GM23338 (cell line): Measurements from ENCODE around the gene TAP1. TPM values are rescaled to one million over a fixed set of nuclear protein-coding genes. Genes with fewer than 3 reads are reported as not detected.

Source experiments
- ATAC-seq: fragments of 200-7000 bp; cut with Tn5 transposase; 3 replicates; pipeline ENCODE4 v1.9.1; 2020
- DNase-seq: peaks from one replicate; pipeline ENCODE4 v3.0.0-alpha.2; 2015; ENCODE audit warnings: low spot score
- H2AFZ ChIP-seq: fragments of 200-600 bp; sonication (generic); 2 replicates; pipeline ENCODE4 v1.8.0; 2016; ENCODE audit warnings: antibody characterized with exemption, mild to moderate bottlenecking, moderate library complexity
- H3F3A ChIP-seq: fragments of 200-600 bp; sonication (generic); replicated peaks from 2 replicates; pipeline ENCODE4 v1.8.0; 2017; ENCODE audit warnings: antibody characterized with exemption, mixed run types, low read depth
- H3K27ac ChIP-seq: fragments of 200-600 bp; sonication (generic); 2 replicates; pipeline ENCODE4 v1.6.1; 2016; ENCODE audit warnings: low read depth
- H3K27me3 ChIP-seq: fragments of 200-600 bp; sonication (generic); 2 replicates; pipeline ENCODE4 v1.8.0; 2016; ENCODE audit warnings: mild to moderate bottlenecking, mixed run types, moderate library complexity; ENCODE audit not compliant: insufficient read depth
- H3K36me3 ChIP-seq: fragments of 200-600 bp; sonication (generic); 2 replicates; pipeline ENCODE4 v1.8.0; 2016; ENCODE audit warnings: mild to moderate bottlenecking; ENCODE audit not compliant: insufficient read depth
- H3K4me1 ChIP-seq: fragments of 200-600 bp; sonication (generic); 2 replicates; pipeline ENCODE4 v1.8.0; 2016; ENCODE audit warnings: mild to moderate bottlenecking, moderate library complexity; ENCODE audit not compliant: insufficient read depth
- H3K4me2 ChIP-seq: fragments of 200-600 bp; sonication (generic); 2 replicates; pipeline ENCODE4 v1.7.1; 2017; ENCODE audit warnings: mixed run types
- H3K4me3 ChIP-seq: fragments of 200-600 bp; sonication (generic); 2 replicates; pipeline ENCODE4 v1.6.1; 2016; ENCODE audit warnings: mixed run types
- H3K79me2 ChIP-seq: fragments of 200-600 bp; sonication (generic); replicated peaks from 2 replicates; pipeline ENCODE4 v1.8.0; 2017; ENCODE audit warnings: mild to moderate bottlenecking; ENCODE audit not compliant: insufficient read depth
- H3K9me2 ChIP-seq: fragments of 200-600 bp; sonication (generic); 2 replicates; pipeline ENCODE4 v1.8.0; 2017; ENCODE audit not compliant: insufficient read depth
- H4K20me1 ChIP-seq: fragments of 200-600 bp; sonication (generic); replicated peaks from 2 replicates; pipeline ENCODE4 v1.8.0; 2017; ENCODE audit warnings: mild to moderate bottlenecking; ENCODE audit not compliant: insufficient read depth
- H3K27ac Mint-ChIP-seq: 2 replicates; pipeline ENCODE4 v1.8.0; 2020; ENCODE audit warnings: inconsistent platforms, mild to moderate bottlenecking, moderate library complexity, mixed read lengths
- H3K27me3 Mint-ChIP-seq: 3 replicates; pipeline ENCODE4 v1.8.0; 2022; ENCODE audit warnings: low read depth, mild to moderate bottlenecking, moderate library complexity, mixed read lengths, inconsistent platforms; ENCODE audit not compliant: insufficient read depth, poor library complexity
- H3K36me3 Mint-ChIP-seq: 3 replicates; pipeline ENCODE4 v1.8.0; 2021; ENCODE audit warnings: low read depth, mild to moderate bottlenecking, inconsistent platforms, moderate library complexity, mixed read lengths
- H3K4me1 Mint-ChIP-seq: 3 replicates; pipeline ENCODE4 v1.8.0; 2020; ENCODE audit warnings: mild to moderate bottlenecking, inconsistent platforms, mixed read lengths
- H3K4me3 Mint-ChIP-seq: 3 replicates; pipeline ENCODE4 v1.8.0; 2021; ENCODE audit warnings: moderate library complexity, mild to moderate bottlenecking, inconsistent platforms, mixed read lengths
- H3K9me3 Mint-ChIP-seq: 3 replicates; pipeline ENCODE4 v1.8.0; 2020; ENCODE audit warnings: moderate library complexity, mild to moderate bottlenecking, inconsistent platforms, mixed read lengths
- CREB1 ChIP-seq: fragments of 250-450 bp; sonication (Bioruptor Pico); IDR thresholded peaks from 2 replicates; pipeline ENCODE4 v1.5.0; 2020; ENCODE audit warnings: low read depth, mild to moderate bottlenecking, moderate library complexity
- CTCF ChIP-seq, 2 experiments: fragments of 200-600 bp in 1 of 2; sonication (generic) in 1 of 2; conservative IDR thresholded peaks; 2 replicates each; pipeline versions ENCODE4 v1.5.1 to v1.6.1; 2016 to 2017; ENCODE audit warnings: antibody characterized with exemption in 2 of 2, low read depth in 2 of 2, mild to moderate bottlenecking in 2 of 2, moderate library complexity in 1 of 2
- EZH2 ChIP-seq: fragments of 200-600 bp; sonication (generic); IDR thresholded peaks from one replicate; pipeline ENCODE4 v1.8.0; 2017; ENCODE audit warnings: antibody characterized with exemption, mild to moderate bottlenecking, low read depth; ENCODE audit not compliant: unreplicated experiment
- EZH2phosphoT487 ChIP-seq: fragments of 200-600 bp; sonication (generic); IDR thresholded peaks from one replicate; pipeline ENCODE4 v1.8.1; 2018; ENCODE audit warnings: antibody characterized with exemption; ENCODE audit not compliant: unreplicated experiment
- JUNB ChIP-seq: IDR thresholded peaks from one replicate; pipeline ENCODE4 v1.6.1; 2016; ENCODE audit warnings: antibody characterized with exemption; ENCODE audit not compliant: unreplicated experiment
- NANOG ChIP-seq: IDR thresholded peaks from 2 replicates; pipeline ENCODE4 v1.6.1; 2016; ENCODE audit warnings: antibody characterized with exemption, borderline replicate concordance
- POLR2AphosphoS5 ChIP-seq: IDR thresholded peaks from 2 replicates; pipeline ENCODE4 v1.6.1; 2016; ENCODE audit warnings: antibody characterized with exemption, low read depth
- REST ChIP-seq: IDR thresholded peaks from one replicate; pipeline ENCODE4 v1.6.1; 2018; ENCODE audit warnings: antibody characterized with exemption; ENCODE audit not compliant: unreplicated experiment
- STAT1 ChIP-seq: IDR thresholded peaks from one replicate; pipeline ENCODE4 v1.6.1; 2016; ENCODE audit warnings: antibody characterized with exemption; ENCODE audit not compliant: unreplicated experiment
- ZNF114 ChIP-seq: fragments of 250-450 bp; sonication (Bioruptor Pico); IDR thresholded peaks from 2 replicates; pipeline ENCODE4 v1.5.0; 2020; ENCODE audit warnings: mild to moderate bottlenecking, moderate library complexity
- ZNF331 ChIP-seq: fragments of 250-450 bp; sonication (Bioruptor Pico); IDR thresholded peaks from 2 replicates; pipeline ENCODE4 v1.5.0; 2020; ENCODE audit warnings: low read depth, mild to moderate bottlenecking, moderate library complexity
- ZNF462 ChIP-seq: fragments of 250-450 bp; sonication (Bioruptor Pico); IDR thresholded peaks from 2 replicates; pipeline ENCODE4 v1.5.0; 2020; ENCODE audit warnings: mild to moderate bottlenecking, moderate library complexity
- polyA plus RNA-seq: library from polyadenylated mRNA; unstranded; fragments of >200 nt; fragmentation: Nextera tagmentation; extraction: Ambion mirVana; gene quantifications from 2 replicates; pipeline ENCODE4 v1.2.1, GENCODE V29; 2016
- total RNA-seq: library from RNA; depleted of rRNA; stranded (reverse); fragments of >200 nt; shearing (Covaris generic); gene quantifications from 2 replicates; pipeline ENCODE4 v1.2.3, GENCODE V29; 2014
- TF ChIP-seq, protein P1 (sequence below): IDR thresholded peaks from 2 replicates; pipeline ENCODE4 v1.6.1; 2016; ENCODE audit warnings: antibody characterized with exemption

Gene TAP1
- total and polyA plus RNA-seq, 2 experiments from 2014 or later, result 13.8 to 22.0 TPM

- Histone ChIP-seq H3K36me3 (no peaks in the 10 kb centered on the region), H3K9me2 (no peaks in the 10 kb centered on the region), H3K4me2 (no peak overlapping the region), H3K4me3 (no peak overlapping the region), H3K27ac (no peak overlapping the region), H3F3A (no peaks in the 10 kb centered on the region), H2AFZ (no peak overlapping the region), H4K20me1 (no peaks in the 10 kb centered on the region), H3K4me1 (no peaks in the 10 kb centered on the region), H3K79me2 (no peaks in the 10 kb centered on the region), H3K27me3 (no peaks in the 10 kb centered on the region)
- Mint-ChIP-seq H3K27me3 (peaks cover 4% of the 10 kb centered on the region), H3K9me3 (no peaks in the 10 kb centered on the region), H3K27ac (no peak overlapping the region), H3K4me3 (no peak overlapping the region), H3K4me1 (0 out of 3 replicates have a peak, but pooled peaks cover 3% of the 10 kb centered on the region), H3K36me3 (no peaks in the 10 kb centered on the region)
- TF ChIP-seq CREB1 (CRISPR knock-in tag) (no peak), ZNF114 (no peak), REST (no peak), POLR2AphosphoS5 (no peak), STAT1 (no peak), JUNB (no peak), EZH2phosphoT487 (no peak), EZH2 (no peak), ZNF462 (CRISPR knock-in tag) (no peak), NANOG (no peak), ZNF331 (CRISPR knock-in tag) (no peak), CTCF (conservative IDR thresholded peaks at IDR 0.05; ENCODE audit: low read depth in 2 of 2) (no peak)
- TF ChIP-seq, protein P1, sequence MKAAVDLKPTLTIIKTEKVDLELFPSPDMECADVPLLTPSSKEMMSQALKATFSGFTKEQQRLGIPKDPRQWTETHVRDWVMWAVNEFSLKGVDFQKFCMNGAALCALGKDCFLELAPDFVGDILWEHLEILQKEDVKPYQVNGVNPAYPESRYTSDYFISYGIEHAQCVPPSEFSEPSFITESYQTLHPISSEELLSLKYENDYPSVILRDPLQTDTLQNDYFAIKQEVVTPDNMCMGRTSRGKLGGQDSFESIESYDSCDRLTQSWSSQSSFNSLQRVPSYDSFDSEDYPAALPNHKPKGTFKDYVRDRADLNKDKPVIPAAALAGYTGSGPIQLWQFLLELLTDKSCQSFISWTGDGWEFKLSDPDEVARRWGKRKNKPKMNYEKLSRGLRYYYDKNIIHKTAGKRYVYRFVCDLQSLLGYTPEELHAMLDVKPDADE, result no peak
- ATAC-seq, result peak; percentile 55
- DNase-seq, result peak; percentile 11
Measured at GRCh38 chr6:32867022-32867477, 13.5 kb upstream of the TAP1 start.
